HepG2 (cell line): Measurements from ENCODE around the gene BEGAIN. TPM values are rescaled to one million over a fixed set of nuclear protein-coding genes. Genes with fewer than 3 reads are reported as not detected.

Source experiments
- ATAC-seq: fragments of 200-7000 bp; cut with Tn5 transposase; 3 replicates; pipeline ENCODE4 v1.9.1; 2020; ENCODE audit warnings: mild to moderate bottlenecking, moderate library complexity
- BruUV-seq: library from RNA; stranded (reverse); fragments of 400-500 nt; replicated peaks from 2 replicates; lab custom pipeline; 2021; lab: Mats Ljungman, UMichigan
- CTCF ChIA-PET: fragments of 300-600 bp; formaldehyde crosslinking; extraction: SDS; loops from one replicate; lab custom pipeline; 2021; ENCODE audit warnings: low total read pairs, inconsistent platforms, low intra/inter-chr PET ratio; lab: Yijun Ruan, JAX
- POLR2A ChIA-PET: fragments of 350-600 bp; sonication (Branson Sonifier 250); formaldehyde crosslinking; loops from one replicate; lab custom pipeline; 2020; ENCODE audit warnings: antibody characterized with exemption, inconsistent platforms; lab: Yijun Ruan, JAX
- DNase-seq: peaks from one replicate; pipeline ENCODE4 v3.0.0-alpha.2; 2015; ENCODE audit warnings: low spot score
- FAIRE-seq: peaks from 3 replicates; lab custom pipeline; 2011; peaks lifted over from hg19 to GRCh38; lab: Jason Lieb, UNC
- H2AFZ ChIP-seq: one replicate; pipeline ENCODE4 v1.6.1; 2011; ENCODE audit warnings: low read length, inconsistent platforms
- H3K27ac ChIP-seq: fragments of 300-600 bp; 3 replicates; pipeline ENCODE4 v1.8.0; 2011; ENCODE audit warnings: mixed run types, mild to moderate bottlenecking, mixed read lengths, low read length, inconsistent platforms; ENCODE audit not compliant: insufficient read depth; ENCODE audit errors: extremely low read length
- H3K27me3 ChIP-seq, 2 experiments: fragments of 200-600 bp in 1 of 2; 2 replicates in 1 of 2; 3 replicates in 1 of 2; pipeline versions ENCODE4 v1.6.0 to v1.8.0; 2011; ENCODE audit warnings: low read length in 2 of 2, mild to moderate bottlenecking in 2 of 2, moderate library complexity in 2 of 2, inconsistent platforms in 1 of 2; ENCODE audit not compliant: insufficient read depth in 2 of 2, control insufficient read depth in 1 of 2
- H3K36me3 ChIP-seq, 2 experiments: fragments of 200-600 bp in 1 of 2; replicated peaks in 1 of 2; 2 replicates in 1 of 2; 3 replicates in 1 of 2; pipeline versions ENCODE4 v1.5.1 to v1.8.0; 2011; ENCODE audit warnings: low read length in 2 of 2, inconsistent platforms in 1 of 2; ENCODE audit not compliant: insufficient read depth in 2 of 2, control insufficient read depth in 1 of 2
- H3K4me1 ChIP-seq: 2 replicates; pipeline ENCODE4 v1.5.1; 2012; ENCODE audit warnings: low read length, inconsistent platforms; ENCODE audit not compliant: insufficient read depth
- H3K4me2 ChIP-seq: 2 replicates; pipeline ENCODE4 v1.6.0; 2011; ENCODE audit warnings: low read depth, low read length, inconsistent platforms
- H3K4me3 ChIP-seq, 3 experiments: fragments of 200-600 bp in 1 of 3; sonication (generic), shearing (Covaris generic) in 1 of 3; replicated peaks in 1 of 3; 2 replicates each; pipeline ENCODE4 v1.5.1; 2011 to 2016; ENCODE audit warnings: low read length in 3 of 3, inconsistent platforms in 2 of 3, low read depth in 2 of 3, mild to moderate bottlenecking in 2 of 3, control low read depth in 1 of 3, mixed read lengths in 1 of 3; ENCODE audit not compliant: insufficient read depth in 1 of 3
- H3K79me2 ChIP-seq: one replicate; pipeline ENCODE4 v1.6.1; 2011; ENCODE audit warnings: low read length, inconsistent platforms; ENCODE audit not compliant: insufficient read depth
- H3K9ac ChIP-seq: 2 replicates; pipeline ENCODE4 v1.6.0; 2011; ENCODE audit warnings: mild to moderate bottlenecking, low read depth, low read length, inconsistent platforms; ENCODE audit not compliant: insufficient read depth
- H3K9me3 ChIP-seq: 2 replicates; pipeline ENCODE4 v1.5.1; 2012; ENCODE audit warnings: mild to moderate bottlenecking, low read length
- H4K20me1 ChIP-seq: 2 replicates; pipeline ENCODE4 v1.6.0; 2011; ENCODE audit warnings: inconsistent platforms, mild to moderate bottlenecking, low read length, moderate library complexity; ENCODE audit not compliant: insufficient read depth
- ASH2L ChIP-seq: fragments of 300-600, 200-600 bp; sonication (generic); IDR thresholded peaks from 2 replicates; pipeline ENCODE4 v1.7.0; 2017; ENCODE audit warnings: low read depth, mild to moderate bottlenecking, moderate library complexity, mixed read lengths, low read length; ENCODE audit not compliant: insufficient read length
- FOXP4 ChIP-seq: sonication (generic); formaldehyde crosslinking; IDR thresholded peaks from 2 replicates; pipeline ENCODE4 v1.4.0; 2020; ENCODE audit warnings: missing genetic modification reagents
- HES4 ChIP-seq: sonication (generic); formaldehyde crosslinking; IDR thresholded peaks from 2 replicates; pipeline ENCODE4 v1.9.0; 2021; ENCODE audit warnings: mild to moderate bottlenecking, missing genetic modification reagents, borderline replicate concordance
- MXD1 ChIP-seq: sonication (generic); formaldehyde crosslinking; IDR thresholded peaks from 2 replicates; pipeline ENCODE4 v1.4.0; 2020; ENCODE audit warnings: mild to moderate bottlenecking, missing genetic modification reagents
- NR3C1 ChIP-seq: sonication (generic); formaldehyde crosslinking; IDR thresholded peaks from 2 replicates; pipeline ENCODE4 v1.4.0; 2020; ENCODE audit warnings: missing genetic modification reagents
- PHF5A ChIP-seq: IDR thresholded peaks from one replicate; pipeline ENCODE4 v1.6.1; 2018; ENCODE audit warnings: low read depth, missing genetic modification reagents; ENCODE audit not compliant: unreplicated experiment
- THAP11 ChIP-seq: IDR thresholded peaks from 2 replicates; pipeline ENCODE4 v1.6.1; 2016; ENCODE audit warnings: missing biosample characterization, missing genetic modification reagents
- WIZ ChIP-seq: sonication (generic); formaldehyde crosslinking; IDR thresholded peaks from 2 replicates; pipeline ENCODE4 v1.5.1; 2020; ENCODE audit warnings: mild to moderate bottlenecking, missing genetic modification reagents
- ZNF644 ChIP-seq: IDR thresholded peaks from 2 replicates; pipeline ENCODE4 v1.6.1; 2016; ENCODE audit warnings: low read depth
- ZSCAN22 ChIP-seq: sonication (generic); formaldehyde crosslinking; IDR thresholded peaks from 2 replicates; pipeline ENCODE4 v1.4.0; 2020; ENCODE audit warnings: mild to moderate bottlenecking, missing genetic modification reagents
- WGBS: methylation state at CpG from one replicate; pipeline ENCODE4 v1.1.6; 2017; ENCODE audit warnings: low lambda C conversion rate; 5-methylcytosine and 5-hydroxymethylcytosine counted together
- in situ Hi-C: cut with HindIII; loops from 2 replicates; pipeline ENCODE4 v1.10.0; 2017; ENCODE audit warnings: low pct_unique_long_range_greater_than_20kb; ENCODE audit not compliant: extremely low pct_ligation_motif_present
- intact Hi-C: fragments of 100-400 bp; cut with micrococcal nuclease; formaldehyde crosslinking; loops from one replicate; pipeline ENCODE4 v1.10.0; 2022; ENCODE audit not compliant: unreplicated experiment
- polyA plus RNA-seq, 8 experiments: library from polyadenylated mRNA; depleted of rRNA in 3 of 8; stranded (reverse) in 7 of 8; unstranded in 1 of 8; fragments of >200 nt; fragmentation: Illumina TruSeq in 4 of 8; extraction: Trizol in 4 of 8; gene quantifications; 2 replicates each; pipeline versions ENCODE4 v1.2.1 to v1.2.3, GENCODE V29; 2011 to 2016; ENCODE audit warnings: low read depth in 4 of 8, missing spikeins in 1 of 8, mixed read lengths in 1 of 8; ENCODE audit not compliant: insufficient read depth in 1 of 8
- total RNA-seq, 5 experiments: library from RNA; depleted of rRNA; stranded (reverse); fragments of >200 nt; fragmentation: Illumina TruSeq; extraction: Trizol; gene quantifications; 2 replicates each; pipeline ENCODE4 v1.2.3, GENCODE V29; 2016; ENCODE audit warnings: low read depth in 1 of 5

Gene BEGAIN
- total and polyA plus RNA-seq, 2 of the 13 experiments (the other 11 are each of a cell fraction or from before 2014, with no cell fraction given), result not detected

DNA sequence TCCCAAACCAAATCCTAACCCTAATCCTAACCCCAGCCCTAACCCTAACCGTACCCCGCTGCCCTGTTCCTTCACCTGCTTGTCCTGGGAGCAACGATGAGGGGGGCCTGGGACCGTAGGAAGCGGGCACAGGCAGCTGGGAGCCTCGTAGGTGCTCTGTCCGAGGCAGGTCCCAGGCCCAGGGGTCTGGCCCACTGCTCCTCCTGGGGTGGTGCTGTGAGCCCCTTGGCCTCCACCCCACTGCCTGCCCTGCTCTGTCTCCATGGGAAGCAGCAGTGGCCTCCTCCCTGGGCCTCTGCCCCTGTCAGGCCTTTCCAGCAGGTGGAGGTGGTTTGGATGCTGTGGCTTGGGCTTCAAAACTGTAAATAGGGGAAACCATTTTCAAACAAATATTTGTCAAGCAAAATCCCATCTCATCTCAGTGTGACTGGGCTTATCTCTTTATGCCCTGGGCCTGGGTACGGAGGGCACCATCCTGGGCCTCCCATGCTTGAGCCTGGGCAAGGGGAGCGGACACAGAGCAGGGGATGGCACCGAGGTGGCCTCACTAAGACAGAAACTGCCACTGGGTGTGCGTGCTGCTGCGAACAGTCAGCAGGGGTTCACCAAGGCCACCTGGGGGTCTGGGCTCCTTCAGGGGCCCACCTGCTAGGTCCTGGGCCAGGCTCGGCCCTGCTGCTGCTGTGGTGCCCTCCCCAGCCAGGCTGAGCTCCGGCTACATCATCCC, 3.7 kb upstream of the BEGAIN start:
- no peak for FAIRE-seq
- TF ChIP-seq NR3C1 (CRISPR knock-in tag) (no peak), PHF5A (CRISPR knock-in tag) (no peak), THAP11 (CRISPR knock-in tag) (no peak), MXD1 (CRISPR knock-in tag) (no peak), FOXP4 (no peak), ASH2L (no peak), ZNF644 (CRISPR knock-in tag) (no peak), ZSCAN22 (CRISPR knock-in tag) (no peak), WIZ (CRISPR knock-in tag) (no peak), HES4 (CRISPR knock-in tag) (no peak)
- Histone ChIP-seq H3K4me2 (no peak overlapping the region), H3K27me3 (peaks cover 11 to 83% of the 10 kb centered on the region in 2 experiments), H3K36me3 (no peaks in the 10 kb centered on the region), H3K27ac (no peak overlapping the region), H3K9ac (no peak overlapping the region), H3K79me2 (no peaks in the 10 kb centered on the region), H3K4me1 (no peaks in the 10 kb centered on the region), H4K20me1 (peaks cover 3% of the 10 kb centered on the region; the same call in 1 of the 2 replicates), H3K4me3 (no peak overlapping the region), H2AFZ (no peak overlapping the region), H3K9me3 (no peaks in the 10 kb centered on the region)
- no TSS peak for BruUV-seq
- ChIA-PET CTCF (no interaction called here), POLR2A (no interaction called here)
- in situ Hi-C loops, result no loop called here
- DNase-seq, result no peak
- no peak for ATAC-seq
- 0% methylated on average over 2 of the region's 14 CpGs for WGBS
- intact Hi-C loops, result no loop called here
